CD4-positive, alpha-beta T cell treated with Interleukin-4 for 1 hour (primary cell): ENCODE measurements around the gene IFI30.
A peak's percentile ranks its signal among the peaks of the same experiment; 100 is the strongest.
"Not testable (repeated sequence)": the region's sequence is repeated elsewhere in the genome, so short reads cannot be mapped to it uniquely, and the experiment has no call there.

Experiments
- DNase-seq, 2 donors: peaks; one replicate each; pipeline ENCODE4 v3.0.0-alpha.2; 2020 to 2022

Gene IFI30

DNA sequence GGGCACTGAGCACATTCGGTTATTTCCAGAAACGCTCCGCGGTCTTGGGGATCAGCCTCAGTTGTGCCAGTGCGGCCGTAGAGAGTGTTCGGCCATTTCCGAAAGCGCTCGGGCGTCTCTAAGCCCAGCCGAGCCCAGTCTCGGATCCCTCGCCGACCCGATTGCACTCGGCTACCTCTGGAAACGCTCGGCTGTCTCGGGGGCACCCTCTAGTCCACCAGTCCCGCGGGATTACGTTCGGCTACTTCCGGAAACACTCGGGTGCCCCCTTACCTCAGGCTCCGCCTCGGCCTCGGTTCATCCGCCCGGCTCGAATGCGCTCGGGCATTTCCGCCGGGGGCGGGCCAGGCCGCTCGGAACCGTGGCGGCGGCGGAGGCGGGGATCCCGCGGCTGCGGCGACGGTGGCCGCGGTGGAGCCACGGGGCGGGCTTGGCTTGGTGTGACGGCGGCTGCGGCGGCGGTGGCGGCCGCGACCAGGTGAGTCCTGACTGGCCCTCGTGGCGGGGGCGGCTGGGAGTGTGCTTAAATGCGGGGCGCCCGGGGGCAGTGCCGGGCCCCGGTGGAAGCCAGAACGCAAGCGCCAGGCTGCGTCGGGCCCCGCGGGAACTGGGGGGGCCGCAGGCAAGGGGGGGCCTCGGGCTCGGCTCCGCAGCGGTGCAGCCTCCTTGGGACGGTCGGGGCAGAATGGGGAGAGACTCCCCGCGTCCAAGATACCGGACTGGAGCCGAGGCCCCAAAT, 20.6 kb upstream of the IFI30 start, which contains the start of gene PIK3R2:
Gene PIK3R2 (plus strand): TSS at position 347 of the 739 bp plus-strand sequence. CDS start 2,717 bp downstream, outside the sequence.
- DNase-seq, result peak; percentile 99

DNA sequence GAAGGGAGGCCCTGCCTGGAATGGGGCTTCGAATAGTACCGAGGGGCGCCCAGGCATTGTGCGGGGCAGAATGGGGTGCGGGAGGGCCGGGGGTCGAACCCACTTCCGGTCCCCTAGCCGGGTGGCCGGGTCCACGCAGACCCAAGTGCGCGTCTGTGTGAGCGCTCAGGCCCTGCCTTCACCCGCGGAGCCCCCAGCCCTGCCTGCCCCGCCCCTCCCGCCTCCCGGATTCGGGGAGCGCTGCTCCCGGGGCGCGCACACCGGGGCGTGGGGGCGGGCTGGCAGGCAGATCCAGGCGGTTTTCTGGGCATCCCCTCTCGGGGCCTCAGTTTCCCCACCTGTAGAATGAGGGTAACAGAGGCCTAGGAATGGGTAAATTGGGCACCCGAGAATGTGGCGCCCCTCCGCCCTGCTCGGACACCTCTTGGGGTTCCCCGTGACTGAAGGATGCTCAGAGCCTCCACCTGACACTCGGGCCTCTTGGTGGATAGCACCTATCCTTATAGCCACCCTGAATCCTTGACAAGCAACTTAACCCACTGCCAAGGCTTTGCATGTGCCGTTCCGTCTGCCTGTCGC, 20.0 kb upstream of the IFI30 start:
- no peak for DNase-seq

DNA sequence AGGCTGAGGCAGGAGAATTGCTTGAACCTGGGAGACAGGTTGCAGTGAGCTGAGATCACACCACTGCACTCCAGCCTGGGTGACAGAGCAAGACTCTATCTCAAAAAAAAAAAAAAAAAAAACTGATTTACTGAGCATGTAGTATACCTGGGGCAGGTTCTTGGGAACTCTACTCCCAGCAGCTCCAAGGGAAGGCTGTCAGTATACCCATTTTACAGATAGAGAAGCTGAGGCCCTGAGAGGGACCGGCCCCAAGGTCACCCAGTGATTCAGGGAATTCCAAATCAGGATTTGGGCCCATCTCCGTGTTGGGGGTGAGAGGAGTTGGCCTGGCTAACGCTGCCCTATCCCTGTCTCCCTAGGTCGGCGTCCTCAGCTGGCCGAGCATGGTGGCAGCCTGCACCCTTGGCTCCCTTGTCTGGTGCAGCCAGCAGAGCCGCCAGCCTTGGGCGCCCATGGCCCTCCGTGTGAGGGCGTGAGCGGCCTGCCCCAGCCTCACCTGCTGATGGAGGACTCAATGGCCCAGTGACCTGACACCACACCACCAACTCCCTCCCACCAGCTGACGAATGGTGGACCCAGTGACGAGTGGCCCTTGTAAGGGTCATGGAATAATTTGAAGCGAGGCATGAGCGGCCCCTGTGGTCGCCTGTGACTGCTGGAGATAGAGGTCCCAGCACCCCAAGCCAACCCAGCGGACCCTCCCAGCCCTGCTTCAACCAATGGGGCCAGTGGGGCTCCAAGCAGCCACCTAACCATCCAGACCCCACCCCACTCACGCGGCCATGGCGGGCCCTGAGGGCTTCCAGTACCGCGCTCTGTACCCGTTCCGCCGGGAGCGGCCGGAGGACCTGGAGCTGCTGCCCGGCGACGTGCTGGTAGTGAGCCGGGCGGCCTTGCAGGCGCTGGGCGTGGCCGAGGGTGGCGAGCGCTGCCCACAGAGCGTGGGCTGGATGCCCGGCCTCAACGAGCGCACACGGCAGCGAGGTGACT, 18.2 kb upstream of the IFI30 start:
- no peak for DNase-seq

DNA sequence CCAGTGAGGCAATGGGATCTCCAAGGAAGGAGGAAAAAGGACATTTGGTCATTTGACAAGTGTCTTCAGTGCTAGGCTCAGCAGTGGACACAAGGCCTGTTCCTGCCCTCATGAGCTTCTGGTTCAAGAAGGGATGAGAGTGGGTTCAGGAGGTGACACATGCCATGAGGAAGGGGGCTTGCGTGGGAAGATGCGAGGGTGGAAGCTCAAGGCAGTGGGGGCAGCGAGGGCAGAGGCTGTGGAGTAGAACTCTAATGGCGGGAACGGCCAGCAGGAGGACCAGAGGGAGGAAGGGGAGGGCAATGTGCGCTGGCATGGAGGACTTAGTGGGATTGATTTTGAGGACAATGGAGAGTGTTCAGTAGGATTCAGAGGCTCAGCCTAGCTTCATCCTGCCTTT, 17.3 kb upstream of the IFI30 start:
- DNase-seq, result no peak

DNA sequence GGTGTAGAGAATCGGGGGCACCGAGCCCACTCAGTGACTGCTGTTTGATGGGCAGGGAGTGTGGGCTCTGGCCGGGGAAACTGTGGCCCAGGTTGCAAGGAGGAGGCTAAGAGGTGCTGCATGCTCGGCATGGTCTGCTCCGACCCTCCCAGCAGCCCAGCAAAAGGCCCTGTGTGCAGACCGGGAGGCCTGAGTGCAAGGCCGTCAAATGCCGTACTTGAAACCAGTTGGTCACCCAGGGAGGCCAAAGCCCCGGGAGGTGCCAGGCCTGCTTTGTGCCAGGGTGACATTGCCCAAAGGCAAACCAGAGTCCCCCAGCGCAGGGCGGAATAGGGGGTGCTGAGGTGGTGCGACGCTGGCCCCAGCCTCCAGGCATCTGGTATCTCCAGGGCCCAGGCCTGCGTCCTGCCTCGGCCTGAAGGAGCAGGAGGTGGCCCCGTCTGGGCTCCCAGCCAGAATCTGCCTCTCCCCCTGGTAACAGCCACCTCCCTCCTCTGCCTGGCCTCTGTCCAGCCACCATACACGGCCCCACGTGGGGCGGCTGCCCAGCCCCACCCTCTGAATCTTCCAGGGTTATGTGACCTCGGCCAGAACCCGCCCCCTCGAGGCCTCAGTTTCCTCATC, 16.7 kb upstream of the IFI30 start:
- DNase-seq, result no peak

DNA sequence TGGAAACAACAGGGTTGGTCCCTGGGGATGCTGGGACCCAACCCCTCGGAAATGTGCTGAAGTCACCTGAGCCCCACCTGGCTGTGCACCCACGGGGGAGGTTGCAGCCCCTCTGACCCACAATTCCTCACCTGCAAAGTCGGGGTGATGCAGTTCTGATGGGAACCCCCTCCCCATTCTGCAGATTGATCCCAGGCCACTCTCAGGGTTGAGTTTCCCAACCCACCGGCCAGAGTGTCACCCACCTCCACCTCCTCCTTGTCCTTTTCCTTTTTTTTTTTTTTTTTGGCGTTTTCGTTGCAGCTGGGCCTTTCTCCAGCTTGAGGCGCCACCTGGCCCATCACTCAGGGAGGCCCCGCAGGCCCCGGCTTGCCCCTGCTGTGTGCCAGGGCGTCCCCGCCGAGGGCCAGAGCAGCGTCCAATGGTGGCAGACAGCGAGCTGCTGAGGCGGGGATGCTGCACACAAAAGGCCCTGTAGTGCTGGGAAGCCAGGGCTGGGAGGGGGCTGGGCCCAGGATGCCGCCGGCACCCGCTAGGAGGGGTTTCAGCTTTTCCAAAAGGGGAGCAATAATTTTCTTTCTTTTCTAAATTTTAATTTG, 16.0 kb upstream of the IFI30 start:
- DNase-seq, result no peak

DNA sequence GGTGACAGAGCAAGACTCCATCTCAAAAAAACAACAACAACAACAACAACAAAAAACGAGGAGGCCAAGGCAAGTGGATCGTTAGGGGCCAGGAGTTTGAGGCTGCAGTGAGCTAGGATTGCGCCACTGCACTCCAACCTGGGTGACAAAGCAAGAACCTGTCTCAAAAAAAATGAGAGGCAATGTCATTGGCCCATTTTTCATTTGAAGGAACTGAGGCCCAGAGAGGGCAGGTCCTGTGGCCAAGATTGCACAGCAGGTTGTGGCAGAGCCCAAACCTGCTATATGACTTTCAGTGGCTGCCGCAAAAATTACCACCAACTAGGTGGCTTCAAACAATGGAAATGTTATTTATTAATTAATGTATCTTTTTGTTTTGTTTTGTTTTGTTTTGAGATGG, 15.1 kb upstream of the IFI30 start:
- no peak for DNase-seq

DNA sequence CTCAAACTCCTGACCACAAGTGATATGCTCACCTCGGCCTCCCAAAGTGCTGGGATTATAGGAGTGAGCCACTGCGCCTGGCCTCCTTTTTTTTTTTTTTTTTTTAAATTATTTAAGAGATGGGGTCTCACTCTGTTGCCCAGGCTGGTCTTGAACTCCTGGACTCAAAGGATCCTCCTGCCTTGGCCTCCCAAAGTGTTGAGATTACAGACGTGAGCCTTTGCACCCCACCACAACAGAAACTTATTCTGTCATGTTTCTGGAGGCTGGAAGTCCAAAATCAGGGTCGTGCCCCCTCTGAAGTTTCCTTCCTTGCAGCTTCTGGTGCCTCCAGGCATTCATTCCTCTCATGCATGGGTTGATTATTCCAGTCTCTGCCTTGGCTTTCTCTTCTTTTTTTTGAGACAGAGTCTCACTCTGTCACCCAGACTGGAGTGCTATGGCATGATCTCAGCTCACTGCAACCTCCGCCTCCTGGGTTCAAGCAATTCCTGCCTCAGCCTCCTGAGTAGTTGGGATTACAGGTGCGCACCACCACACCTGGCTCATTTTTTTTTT, 14.5 kb upstream of the IFI30 start:
- not testable (repeated sequence) for DNase-seq

DNA sequence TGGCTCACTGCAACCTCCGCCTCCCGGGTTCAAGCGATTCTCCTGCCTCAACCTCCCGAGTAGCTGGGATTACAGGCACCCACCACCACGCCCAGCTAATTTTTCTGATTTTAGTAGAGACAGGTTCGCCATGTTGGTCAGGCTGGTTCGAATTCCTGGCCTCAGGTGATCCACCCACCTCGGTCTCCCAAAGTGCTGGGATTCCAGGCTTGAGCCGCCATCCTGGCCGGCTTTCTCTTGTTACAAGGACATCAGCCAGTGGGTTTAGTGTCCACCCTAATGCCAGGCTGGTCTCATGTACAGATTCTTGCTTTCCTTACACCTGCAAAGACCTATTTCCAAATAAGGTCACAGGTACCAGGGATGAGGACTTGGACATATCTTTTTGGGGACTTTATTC, 13.8 kb upstream of the IFI30 start:
- no peak for DNase-seq

DNA sequence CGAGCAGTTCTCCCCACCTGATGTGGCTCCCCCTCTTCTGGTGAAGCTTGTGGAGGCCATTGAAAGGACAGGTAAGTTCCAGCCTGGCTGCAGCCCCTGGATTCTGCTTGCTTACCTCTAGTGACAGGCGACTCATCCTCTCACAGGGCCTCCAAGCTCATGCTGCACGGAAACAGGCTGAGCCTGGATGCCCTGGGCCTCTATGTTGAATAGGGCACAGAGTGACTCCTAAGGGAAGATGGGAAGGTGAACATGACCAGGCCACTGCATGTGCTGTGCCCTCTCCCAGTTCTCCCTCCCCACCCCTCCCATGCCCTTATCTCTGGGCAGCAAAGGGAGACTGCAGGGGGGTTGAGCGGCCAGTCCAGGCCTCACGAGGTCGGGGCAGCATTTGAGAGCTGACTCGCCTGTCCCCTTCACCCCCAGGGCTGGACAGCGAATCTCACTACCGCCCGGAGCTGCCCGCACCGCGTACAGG, 13.1 kb upstream of the IFI30 start:
- DNase-seq, result no peak

DNA sequence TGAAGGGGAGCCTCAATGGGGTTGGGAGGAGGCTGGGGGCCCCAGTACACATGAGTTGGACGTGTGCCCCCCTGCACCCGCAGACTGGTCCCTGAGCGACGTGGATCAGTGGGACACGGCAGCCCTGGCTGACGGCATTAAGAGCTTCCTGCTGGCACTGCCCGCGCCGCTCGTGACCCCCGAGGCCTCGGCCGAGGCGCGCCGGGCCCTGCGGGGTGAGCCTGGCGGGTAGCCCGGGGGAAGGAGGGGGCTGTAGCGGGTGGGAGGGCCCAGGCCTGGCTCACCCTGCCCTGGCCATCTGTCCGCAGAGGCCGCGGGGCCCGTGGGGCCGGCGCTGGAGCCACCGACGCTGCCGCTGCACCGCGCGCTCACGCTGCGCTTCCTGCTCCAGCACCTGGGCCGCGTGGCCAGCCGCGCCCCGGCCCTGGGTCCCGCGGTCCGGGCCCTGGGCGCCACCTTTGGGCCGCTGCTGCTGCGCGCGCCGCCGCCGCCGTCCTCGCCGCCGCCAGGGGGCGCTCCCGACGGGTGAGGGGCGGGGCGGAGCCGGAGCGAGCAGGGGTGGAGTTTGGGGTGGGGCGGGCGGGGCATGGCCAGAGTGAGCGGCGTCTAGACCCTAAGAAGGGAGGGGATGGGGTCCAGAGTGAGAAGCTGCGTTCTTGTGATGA, 12.5 kb upstream of the IFI30 start:
- DNase-seq, result peak; percentile 75 to 82

DNA sequence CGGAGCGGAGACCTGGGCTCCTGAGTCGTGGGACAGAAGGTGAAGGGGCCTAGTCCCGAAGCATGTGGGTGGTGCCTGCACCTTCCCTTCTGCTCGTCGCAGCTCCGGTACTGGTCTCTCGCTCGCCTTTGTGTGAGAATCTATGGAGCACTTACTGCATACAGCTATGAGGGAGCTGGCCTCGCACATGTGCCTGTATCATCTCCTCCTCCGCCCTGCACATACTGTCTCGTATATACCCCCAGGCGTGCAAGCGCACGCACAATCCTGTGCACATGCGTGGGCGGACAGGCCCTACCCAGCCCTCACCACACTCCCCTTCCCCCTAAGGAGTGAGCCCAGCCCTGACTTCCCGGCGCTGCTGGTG, 12.0 kb upstream of the IFI30 start:
- no peak for DNase-seq

DNA sequence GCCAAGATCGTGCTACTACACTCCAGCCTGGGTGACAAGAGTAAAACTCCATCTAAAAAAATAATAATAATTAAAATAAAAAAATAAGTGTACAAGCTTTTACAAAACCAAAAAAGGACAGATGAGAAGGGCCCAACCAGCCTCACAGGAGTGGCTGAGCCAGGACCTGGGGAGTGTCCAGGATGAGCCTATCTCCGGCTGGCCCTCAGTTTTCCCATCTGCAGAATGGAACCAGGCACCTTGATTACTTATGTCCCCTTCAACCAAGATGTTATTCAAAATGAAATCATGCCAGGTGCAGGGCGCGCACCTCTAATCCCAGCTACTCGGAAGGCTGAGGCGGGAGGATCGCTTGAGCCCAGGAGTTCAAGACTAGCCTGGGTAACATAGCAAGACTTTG, 9.5 kb upstream of the IFI30 start:
- no peak for DNase-seq

DNA sequence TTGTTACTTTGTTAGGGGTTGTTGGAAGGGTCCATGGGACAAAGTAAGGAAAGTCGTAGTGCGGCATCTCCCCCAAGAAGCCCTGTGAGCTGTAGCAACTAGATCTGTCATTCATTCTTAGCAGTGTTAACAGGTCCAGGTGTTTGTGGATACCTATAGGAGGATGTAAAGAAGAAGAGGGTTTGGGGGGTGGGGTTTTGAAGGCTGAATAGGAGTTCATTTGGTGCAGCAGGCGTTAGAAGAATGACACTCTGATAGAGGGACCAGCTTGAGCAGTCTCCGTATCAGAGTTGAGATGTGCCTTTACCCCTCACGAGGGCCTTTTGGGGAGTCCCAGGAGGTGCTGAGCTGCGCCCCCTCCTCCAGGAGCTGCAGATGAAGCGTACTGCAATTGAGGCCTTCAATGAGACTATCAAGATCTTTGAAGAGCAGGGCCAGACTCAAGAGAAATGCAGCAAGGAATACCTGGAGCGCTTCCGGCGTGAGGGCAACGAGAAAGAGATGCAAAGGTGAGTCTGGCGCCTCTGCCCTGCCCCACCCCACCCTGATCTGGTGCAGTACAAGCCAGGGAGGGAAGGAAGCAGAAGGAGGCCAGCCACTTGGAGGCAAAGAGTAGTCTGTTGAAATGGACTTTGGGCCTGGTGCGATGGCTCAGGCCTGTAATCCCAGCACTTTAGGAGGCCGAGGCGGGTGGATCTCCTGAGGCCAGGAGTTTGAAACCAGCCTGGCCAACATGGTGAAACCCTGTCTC, 7.6 kb upstream of the IFI30 start:
- no peak for DNase-seq

DNA sequence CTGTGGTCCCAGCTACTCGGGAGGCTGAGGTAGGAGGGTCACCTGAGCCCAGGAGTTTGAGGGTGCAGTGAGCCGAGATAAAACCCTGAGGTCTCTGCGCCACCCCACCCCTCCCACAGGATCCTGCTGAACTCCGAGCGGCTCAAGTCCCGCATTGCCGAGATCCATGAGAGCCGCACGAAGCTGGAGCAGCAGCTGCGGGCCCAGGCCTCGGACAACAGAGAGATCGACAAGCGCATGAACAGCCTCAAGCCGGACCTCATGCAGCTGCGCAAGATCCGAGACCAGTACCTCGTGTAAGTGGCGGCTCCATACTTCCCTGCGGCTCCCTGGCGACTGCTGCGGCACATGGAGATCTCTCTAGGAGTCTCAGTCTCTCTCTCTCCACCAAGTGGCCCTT, 6.6 kb upstream of the IFI30 start:
- no peak for DNase-seq

DNA sequence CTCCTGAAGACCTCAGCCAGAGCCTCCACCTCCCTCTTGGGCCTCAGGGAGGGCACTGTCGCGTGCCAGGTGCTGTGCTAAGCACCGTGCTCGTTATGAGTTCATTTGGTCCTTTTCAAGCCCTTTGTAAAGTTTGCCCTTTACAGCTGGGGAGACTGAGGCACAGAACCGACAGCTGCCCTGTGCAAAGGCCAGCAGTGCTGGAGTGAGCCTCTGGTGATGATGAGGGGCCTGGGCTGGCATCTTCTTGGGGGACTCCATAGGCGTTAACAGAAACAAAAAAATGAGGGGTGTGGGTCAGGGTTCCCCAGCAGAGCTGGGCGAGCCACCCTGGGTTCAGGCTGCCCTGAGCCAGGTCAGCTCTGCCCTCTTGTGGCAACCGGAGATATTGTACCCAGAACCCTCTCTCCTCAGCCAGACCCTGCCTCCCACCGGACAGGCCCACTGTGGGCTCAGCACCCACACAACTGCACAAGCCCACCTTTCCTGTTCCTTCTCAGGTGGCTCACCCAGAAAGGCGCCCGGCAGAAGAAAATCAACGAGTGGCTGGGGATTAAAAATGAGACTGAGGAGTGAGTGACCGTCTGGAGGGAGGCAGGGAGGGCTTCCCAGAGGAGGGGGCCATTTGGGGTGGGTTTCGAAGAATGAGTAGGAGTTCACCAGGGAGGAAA, 5.5 kb upstream of the IFI30 start:
- DNase-seq, result peak; percentile 72 to 73

DNA sequence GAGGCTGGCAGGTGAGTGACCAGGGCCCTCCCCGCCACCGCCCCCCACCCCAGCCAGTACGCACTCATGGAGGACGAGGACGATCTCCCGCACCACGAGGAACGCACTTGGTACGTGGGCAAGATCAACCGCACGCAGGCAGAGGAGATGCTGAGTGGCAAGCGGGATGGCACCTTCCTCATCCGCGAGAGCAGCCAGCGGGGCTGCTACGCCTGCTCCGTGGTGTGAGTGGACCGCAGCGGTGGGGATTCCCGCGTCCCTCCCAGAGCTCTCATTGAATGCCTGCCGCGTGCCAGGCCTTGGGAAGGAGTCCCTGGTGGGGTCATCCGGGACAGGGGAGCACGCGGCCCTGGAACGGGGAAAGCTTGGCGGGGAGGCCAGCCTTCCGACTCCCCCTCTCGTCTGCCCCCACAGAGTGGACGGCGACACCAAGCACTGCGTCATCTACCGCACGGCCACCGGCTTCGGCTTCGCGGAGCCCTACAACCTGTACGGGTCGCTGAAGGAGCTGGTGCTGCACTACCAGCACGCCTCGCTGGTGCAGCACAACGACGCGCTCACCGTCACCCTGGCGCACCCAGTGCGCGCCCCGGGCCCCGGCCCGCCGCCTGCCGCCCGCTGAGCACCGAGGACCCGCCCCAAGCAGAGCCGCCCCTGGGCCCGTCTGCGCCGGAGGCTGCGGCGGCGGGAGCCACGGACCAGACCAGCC, 4.8 kb upstream of the IFI30 start:
- DNase-seq, result no peak

DNA sequence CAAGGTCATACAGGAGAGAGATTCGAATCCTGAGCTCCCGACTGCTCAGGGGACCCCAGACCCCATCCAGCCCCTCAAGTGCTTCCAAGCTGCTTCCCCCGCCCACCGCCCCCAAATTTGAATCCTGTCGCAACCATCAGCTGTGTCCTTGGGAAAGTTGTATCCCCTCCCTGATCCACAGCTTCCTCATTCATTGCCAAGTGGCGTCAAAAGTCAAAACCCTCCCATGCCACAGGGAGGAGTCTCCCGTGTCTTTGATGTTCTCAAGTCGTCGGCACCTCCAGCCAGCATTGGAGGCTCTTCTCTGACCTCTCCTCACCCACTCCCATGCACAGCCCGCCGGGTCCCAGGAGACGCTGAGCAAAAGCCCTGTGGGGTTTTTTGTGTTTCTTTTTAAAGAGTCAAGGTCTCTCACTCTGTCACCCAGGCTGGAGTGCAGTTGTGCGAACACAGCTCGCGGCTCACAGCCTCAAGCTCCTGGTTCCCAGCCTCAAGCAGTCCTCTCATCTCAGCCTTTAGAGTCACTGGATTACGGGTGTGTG, 2.8 kb upstream of the IFI30 start:
- peak in 1 of 2 donors; percentile 74 for DNase-seq

DNA sequence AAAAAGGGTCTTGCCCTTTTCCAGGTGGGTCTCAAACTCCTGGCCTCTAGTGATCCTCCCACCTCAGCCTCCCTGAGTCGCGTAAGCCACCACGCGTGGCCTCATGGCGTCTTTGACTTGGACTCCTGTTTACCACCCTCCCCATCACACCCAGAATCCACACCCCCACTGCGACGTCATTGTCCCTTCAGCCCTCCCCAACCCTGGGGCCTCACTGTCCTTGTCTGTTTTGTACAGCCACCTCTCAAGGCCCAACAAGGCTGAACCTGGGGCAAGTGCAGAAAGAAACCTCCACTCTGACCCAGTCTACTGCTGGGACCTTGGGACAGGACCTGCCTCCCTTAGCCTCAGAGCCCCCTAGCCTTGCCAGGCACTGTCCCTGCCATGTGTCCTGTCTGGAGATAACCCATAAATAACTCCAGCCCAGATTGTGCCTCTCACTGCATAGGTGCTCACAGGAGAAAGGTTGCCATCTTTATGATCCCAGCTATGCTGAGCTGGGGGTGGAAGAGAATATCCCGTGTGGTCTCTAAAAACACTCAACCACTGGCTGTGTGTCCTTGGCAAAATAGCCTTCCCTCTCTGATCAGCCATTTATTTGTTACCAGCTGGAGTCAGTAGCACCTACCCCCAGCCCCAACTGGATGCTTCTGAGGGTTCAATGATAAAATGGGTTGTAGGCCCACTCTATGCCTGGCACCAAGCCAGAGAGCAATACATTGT, 1.8 kb upstream of the IFI30 start:
- peak in 1 of 2 donors; percentile 46 for DNase-seq
